Erythroblast (primary cell): ENCODE measurements around the gene DENND6B.

Experiments
- GATA1 ChIP-seq: IDR thresholded peaks from 2 replicates; pipeline ENCODE4 v1.6.1; 2011; ENCODE audit warnings: low read depth, mild to moderate bottlenecking, control low read depth, low read length, moderate library complexity
- POLR2A ChIP-seq: IDR thresholded peaks from 2 replicates; pipeline ENCODE4 v1.6.1; 2011; ENCODE audit warnings: mild to moderate bottlenecking, low read length

- TF ChIP-seq POLR2A (no peak), GATA1 (no peak)
These were observed 8.0 kb downstream of the DENND6B start for GRCh38 chr22:50318698-50319411.
